ENCODE measurements around the gene DIAPH3.

- no peak for TF ChIP-seq CTCF (IDR thresholded peaks at IDR 0.05)
- TF ChIP-seq ZFX (IDR thresholded peaks at IDR 0.05; ENCODE audit: borderline replicate concordance) = no peak
Observed at GRCh38 chr13:59978862-59979261, 184.9 kb downstream of the DIAPH3 start.

Data from 22Rv1 (cell line).